PC-9 (cell line): ENCODE data around the gene CBX5.
"Not testable (repeated sequence)": the region's sequence is repeated elsewhere in the genome, so short reads cannot be mapped to it uniquely, and the experiment has no call there.

Experiments
- CTCF ChIP-seq: fragments of 200-600 bp; sonication (generic); conservative IDR thresholded peaks from 2 replicates; pipeline ENCODE4 v1.6.1; 2017; ENCODE audit warnings: mixed run types, antibody characterized with exemption, mild to moderate bottlenecking, moderate library complexity
- EZH2 ChIP-seq: fragments of 200-600 bp; sonication (generic); IDR thresholded peaks from 2 replicates; pipeline ENCODE4 v1.8.0; 2017; ENCODE audit warnings: antibody characterized with exemption, low read depth

- TF ChIP-seq CTCF, EZH2: not testable (repeated sequence)
Measured at GRCh38 chr12:54227927-54228326, 52.0 kb downstream of the CBX5 start.
